GM18870 (cell line): ENCODE data around the gene ITFG2.
A peak's percentile ranks its signal among the peaks of the same experiment; 100 is the strongest.

ENCODE experiments used
- ATAC-seq: cut with Tn5 transposase; IDR thresholded peaks from one replicate; pipeline ENCODE4 v1.9.1; 2021; ENCODE audit warnings: moderate library complexity; ENCODE audit not compliant: unreplicated experiment

ITFG2 gene

DNA sequence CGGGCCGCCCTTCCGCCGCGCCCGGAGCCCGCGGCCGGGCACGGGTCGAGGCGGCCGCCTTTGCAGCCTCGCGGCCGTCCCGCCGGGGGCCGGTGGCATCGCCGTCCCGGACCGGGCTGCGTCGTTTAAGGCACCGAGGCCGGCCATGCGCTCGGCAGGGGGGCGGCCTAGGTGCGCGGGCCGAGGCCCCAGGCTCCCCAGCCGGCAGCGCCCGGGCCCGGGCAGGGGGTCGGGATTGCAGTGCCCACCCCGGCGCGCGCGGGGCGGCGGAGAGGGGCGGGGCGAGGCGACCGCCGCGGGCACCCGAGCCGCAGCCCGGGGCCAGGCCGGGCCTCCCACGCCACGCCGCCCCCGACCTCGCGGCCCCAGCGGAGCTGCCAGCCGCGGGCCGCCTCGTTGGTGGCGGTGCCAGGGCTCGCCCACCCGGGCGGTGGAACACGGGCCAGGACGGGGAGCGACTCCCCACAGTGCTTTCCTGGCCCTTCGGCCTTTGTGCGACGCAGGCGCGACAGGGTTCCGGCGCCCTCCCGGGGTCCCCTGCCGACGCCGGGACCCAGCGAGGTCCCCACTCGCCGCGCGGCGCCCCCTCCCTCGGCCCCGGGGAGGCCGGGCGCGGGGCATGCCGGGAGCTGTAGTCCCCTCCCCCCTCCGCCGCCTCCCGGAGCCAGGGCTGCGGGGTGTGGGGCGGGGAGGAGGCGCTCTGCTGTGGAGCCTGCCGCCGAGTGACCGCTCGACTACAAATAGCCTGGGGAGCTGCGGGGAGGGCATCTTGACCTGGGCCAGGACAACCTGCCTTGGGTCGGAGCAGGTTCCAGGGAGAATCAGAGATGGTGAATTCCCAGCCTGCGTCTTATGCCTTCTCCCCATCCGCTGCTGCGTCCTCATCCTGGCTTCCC is 16.9 kb upstream of the ITFG2 start:
- ATAC-seq = no peak

DNA sequence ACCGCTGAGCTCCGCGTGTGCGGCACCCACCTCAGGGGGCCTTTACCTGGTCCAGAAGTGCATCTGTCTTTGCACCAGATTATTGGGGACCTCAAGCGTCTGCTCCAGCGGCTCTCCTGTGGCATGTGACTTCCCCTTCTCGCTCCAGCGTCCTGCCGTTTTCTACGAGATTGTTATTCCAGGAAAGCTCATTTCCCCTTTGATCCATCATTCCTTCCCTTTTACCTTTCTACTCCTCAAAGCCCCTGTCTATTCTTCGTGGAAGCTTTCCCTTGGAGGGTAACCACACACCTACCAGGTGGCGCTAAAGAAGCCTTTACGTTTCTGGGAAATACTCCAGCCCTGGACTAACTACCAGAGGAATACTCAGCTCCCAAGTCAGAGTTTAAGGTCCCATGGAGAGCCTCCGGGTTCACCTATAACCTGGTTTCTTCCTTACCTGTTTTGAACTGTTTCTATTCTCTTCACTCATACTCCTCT is 16.2 kb upstream of the ITFG2 start:
- no peak for ATAC-seq

DNA sequence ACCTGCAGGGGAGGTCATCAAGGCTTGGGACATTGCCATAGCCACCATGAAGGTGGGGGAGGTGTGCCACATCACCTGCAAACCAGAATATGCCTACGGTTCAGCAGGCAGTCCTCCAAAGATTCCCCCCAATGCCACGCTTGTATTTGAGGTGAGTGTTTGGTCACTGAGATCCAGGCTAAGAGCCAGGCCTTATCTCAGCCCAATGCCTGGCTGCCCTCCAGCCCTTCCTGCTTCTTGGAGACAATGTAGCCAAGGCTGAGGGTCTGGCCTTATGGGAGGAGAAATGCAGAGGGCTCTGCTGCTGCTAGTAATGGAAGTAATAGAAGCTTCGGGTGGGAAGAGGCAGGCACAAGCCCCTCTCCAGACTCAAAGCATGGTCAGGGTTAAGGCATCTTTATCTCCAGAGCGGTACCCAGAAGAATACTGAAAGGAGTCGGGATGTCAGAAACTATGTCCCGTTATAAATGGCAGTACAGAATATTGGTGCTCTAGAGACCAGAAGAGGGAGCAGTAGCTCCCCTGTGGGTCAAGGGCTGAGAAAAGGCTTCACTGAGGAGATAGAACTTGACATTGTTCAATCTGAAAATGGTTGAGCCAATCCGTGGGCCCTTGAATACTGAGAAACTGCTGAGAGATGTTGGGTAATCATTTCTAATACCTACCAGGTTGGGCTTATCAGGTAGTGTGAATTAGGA is 14.6 kb upstream of the ITFG2 start:
- no peak for ATAC-seq

DNA sequence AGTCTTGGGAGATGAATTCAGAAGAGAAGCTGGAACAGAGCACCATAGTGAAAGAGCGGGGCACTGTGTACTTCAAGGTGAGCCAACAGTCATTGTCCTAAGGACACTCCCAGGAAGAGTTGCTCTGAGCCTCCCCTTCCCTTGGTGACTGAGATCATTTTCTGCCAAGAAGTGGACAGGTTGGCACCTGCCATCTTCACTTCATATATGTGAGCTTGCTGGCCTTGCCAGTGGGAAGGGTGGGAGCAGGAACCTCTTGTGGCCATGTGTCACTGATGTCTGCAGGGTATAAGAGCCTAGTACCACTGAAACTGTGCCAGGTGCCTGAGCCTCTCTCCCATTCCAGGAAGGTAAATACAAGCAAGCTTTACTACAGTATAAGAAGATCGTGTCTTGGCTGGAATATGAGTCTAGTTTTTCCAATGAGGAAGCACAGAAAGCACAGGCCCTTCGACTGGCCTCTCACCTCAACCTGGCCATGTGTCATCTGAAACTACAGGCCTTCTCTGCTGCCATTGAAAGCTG is 12.4 kb upstream of the ITFG2 start:
- no peak for ATAC-seq

DNA sequence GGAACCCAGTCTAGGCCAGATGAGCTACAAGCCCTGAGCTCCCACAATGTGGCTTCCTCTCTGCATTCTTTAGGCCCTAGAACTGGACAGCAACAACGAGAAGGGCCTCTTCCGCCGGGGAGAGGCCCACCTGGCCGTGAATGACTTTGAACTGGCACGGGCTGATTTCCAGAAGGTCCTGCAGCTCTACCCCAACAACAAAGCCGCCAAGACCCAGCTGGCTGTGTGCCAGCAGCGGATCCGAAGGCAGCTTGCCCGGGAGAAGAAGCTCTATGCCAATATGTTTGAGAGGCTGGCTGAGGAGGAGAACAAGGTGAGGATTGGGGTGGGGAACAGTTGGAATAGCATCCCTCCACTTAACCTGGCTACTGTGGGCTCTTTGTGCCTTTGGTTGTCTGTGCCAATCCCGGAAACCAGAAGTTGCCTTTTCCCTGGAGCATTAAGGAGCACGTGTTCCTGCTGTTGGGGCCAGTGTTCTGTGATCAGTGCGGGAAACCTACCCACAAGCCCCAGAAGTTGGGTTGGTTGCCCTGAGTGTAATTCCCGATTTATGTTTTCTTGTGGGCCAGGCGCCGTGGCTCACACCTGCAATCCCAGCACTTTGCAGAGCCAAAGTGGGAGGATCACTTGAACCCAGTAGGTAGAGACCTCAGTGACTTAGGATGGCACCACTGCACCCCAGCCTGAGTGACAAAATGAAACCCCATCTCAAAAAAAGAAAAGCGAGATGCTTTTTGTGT is 11.3 kb upstream of the ITFG2 start:
- no peak for ATAC-seq

GRCh38 chr12:2803635-2804392 is 8.7 kb upstream of the ITFG2 start:
- no peak for ATAC-seq

DNA sequence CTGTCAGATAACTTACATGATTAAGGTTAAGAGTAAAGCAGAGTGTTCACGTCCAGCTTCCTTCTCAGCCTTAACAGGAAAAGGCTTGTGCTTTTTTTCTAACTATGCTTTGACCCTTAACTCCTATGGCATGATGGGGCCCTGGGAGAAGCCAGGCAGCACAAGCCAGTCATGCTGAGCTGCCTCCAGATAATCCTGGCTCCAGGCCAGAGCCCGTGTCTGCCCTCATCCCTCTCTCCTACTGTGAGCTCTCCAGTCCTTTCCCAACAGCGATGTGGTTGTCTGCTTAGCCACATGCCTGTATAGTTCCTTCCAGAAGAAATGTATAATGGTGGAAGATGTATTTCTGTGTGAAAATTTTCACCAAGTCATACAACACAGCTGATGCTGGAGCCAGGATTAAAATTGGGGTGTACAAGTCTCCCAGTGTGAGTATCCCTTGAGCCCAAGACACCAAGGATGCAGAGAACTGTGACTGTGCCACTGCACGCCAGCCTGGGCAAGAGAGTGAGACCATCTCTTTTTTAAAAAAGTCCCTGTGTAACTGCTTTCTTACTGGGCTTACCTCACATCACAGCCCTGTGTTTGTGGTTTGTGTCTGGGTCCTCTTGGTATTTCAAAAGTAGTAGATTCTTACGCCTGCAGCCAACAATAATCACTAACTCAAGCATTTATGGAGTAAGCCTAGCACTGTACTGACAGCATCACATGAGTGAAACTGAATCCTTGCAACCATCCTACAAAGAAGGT is 7.9 kb upstream of the ITFG2 start:
- no peak for ATAC-seq

DNA sequence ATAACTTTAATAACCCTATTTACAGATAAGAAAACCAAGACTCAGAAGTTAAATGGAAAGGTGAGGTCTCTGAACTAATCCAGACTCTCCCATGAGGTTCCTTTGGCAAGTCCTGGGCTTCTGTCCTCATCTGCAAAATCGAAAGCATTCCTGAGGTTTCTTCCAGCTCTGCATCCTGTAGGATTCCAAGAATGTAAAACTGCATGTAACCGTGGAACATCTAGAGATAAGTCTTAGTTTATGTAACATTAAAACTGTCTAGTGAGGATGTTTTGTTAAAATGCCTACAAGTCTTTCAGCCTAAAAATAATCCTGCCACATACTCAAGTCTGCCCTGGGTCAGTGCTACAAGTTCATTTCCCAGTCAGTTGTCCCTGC is 7.3 kb upstream of the ITFG2 start:
- ATAC-seq = no peak

DNA sequence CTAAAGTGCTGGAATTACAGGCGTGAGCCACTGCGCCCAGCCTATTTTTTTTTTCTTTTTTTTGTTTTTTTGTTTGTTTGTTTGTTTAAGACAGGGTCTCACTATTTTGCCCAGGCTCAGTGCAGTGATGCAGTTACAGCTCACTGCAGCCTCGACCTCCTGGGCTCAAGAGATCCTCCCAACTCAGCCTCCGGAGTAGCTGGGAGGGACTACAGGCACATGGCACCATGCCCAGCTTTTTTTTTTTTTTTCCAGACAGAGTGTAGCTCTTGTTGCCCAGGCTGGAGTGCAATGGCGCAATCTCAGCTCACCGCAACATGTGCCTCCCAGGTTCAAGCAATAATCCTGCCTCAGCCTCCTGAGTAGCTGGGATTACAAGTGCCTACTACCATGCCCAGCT is 5.8 kb upstream of the ITFG2 start:
- no peak for ATAC-seq

DNA sequence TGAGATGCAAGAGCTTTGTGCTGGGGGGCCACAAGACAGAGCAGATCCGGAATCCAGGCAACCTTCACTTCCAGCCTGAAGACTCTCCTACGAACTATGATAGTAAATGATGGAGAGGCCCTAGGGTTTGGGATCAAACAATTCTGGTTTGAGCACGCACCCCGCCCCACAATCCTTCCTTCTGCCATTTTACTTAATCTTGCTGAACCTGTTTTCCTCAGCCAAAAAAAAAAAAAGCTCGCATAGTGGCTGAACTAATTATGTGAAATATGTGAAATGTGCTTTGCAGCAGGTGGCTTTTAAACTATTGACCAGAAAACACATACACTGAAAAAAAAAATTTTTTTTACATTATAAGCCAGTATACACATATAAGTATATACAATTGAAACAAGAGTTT is 667 bp upstream of the ITFG2 start:
- ATAC-seq = no peak

GRCh38 chr12:2813214-2814185 is 1.0 kb downstream of the ITFG2 start:
- ATAC-seq = peak; percentile 32

- ATAC-seq = no peak
Measured at GRCh38 chr12:2819810-2820209, 7.3 kb downstream of the ITFG2 start.

- no peak for ATAC-seq
Measured at GRCh38 chr12:2820432-2820831, 8.0 kb downstream of the ITFG2 start.

DNA sequence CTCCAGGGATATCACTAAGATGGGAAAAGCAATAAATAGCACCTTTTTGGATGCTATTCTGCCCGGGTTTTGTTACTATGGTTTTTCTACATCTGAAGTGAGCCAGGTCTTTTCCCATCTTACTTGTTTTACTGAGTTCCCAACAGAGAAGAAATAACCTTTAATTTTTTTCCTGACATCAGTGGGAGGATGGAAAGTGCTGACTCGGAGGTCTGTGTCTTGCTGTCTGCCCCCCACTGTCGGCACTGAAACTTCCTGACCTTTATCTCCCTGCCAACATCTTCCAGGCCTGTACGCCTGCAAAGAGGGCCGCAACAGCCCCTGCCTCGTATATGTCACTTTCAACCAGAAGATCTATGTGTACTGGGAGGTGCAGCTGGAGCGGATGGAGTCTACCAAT is 11.0 kb downstream of the ITFG2 start:
- ATAC-seq = no peak

GRCh38 chr12:2824541-2824940 is 12.1 kb downstream of the ITFG2 start:
- no peak for ATAC-seq

DNA sequence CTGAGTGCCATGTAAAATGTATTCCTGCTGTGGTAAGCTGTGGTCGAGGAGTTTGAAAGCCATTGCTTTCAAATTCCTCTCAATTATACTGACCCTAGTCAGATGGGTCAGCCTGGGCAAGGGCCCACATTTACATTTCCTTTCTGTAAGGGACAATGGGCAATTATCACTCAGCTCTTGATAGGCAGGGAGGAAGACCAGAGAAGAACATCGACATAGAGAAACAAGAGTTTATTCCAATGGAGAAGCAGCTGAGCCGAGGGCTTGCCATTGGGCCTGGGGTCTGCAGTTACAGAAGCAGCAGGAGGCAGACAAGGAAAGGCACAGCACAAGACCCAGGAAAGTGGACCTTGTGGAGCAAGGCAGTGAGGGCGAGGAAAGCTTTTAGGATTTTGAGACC is 12.7 kb downstream of the ITFG2 start:
- no peak for ATAC-seq

DNA sequence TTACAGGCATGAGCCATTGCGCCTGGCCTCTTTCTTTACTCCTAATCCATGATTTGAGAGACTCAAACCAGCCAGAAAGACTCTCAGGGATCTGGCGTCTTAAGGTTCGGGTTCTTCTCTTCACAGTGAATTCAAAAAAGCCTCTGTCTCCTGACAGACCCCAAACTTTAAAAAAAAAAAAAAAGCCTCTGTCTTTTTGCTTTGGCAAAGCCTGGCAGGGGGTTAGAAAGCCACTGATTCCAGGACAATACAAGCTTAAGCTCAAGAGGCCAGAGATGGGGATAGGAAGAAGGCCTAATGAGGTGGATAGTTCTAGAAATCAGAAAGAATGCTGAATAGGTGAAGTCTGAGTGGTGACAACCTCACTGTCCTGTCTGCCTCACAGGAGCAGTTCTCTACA is 13.6 kb downstream of the ITFG2 start:
- no peak for ATAC-seq

DNA sequence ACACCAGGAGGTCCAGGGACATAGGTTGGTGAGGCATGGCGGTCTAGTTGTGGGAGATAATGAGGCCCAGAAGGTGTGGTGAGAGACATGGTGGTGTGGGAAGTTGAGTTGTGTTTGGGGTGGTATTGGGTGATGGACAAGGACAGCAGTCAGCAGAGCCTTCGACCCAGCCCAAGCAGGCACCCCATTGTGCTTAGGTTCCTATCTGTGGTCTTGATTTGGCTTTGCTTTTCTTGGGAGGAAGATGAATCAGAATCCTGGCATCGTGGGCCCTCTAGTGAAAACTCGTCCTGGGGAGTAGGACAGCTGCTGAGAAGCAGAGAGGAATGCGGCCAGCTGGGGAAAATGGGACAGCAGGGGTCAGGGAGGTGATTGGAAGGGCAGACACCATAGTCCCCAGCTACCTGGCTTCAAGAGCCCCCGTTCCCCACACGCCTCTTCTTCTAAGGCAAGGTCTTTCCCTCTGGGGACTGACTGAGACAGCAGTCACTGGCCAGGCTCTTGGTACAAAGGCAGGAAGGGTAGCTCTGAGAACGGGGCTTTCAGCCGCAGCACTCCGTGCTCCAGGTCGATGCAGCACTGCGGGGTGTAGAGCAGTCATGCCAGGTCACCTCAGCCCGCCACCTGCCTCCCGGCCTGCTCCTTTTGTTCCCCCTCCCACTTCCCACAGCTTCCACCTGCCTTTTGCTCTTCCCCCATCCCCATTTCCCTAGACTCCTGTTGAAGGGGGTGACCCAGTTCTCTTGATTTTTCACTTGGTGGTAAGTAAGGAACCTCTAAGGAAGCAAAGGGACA is 14.4 kb downstream of the ITFG2 start:
- no peak for ATAC-seq
